Spleen (tissue), 11 donors: Measurements from ENCODE around the gene KIF6. TPM values are rescaled to one million over a fixed set of nuclear protein-coding genes. Genes with fewer than 3 reads are reported as not detected.

Source experiments
- DNase-seq: peaks from one replicate; pipeline ENCODE4 v3.0.0-alpha.2; 2020
- H3K27ac ChIP-seq, 8 donors: fragments of 200-600 bp; sonication (generic) in 7 of 8; 1 replicate in 4 of 8; 2 replicates in 4 of 8; pipeline versions ENCODE4 v1.5.0 to v1.8.0; 2016 to 2021; ENCODE audit warnings: inconsistent platforms in 4 of 8, mild to moderate bottlenecking in 4 of 8, moderate library complexity in 1 of 8
- H3K27me3 ChIP-seq, 7 donors: fragments of 200-600 bp; sonication (generic) in 6 of 7; replicated peaks in 1 of 7; 1 replicate in 4 of 7; 2 replicates in 3 of 7; pipeline versions ENCODE4 v1.5.0 to v1.8.0; 2016 to 2021; ENCODE audit warnings: inconsistent platforms in 3 of 7, mild to moderate bottlenecking in 1 of 7
- H3K36me3 ChIP-seq, 6 donors: fragments of 200-600 bp; sonication (generic) in 5 of 6; 1 replicate in 4 of 6; 2 replicates in 2 of 6; pipeline versions ENCODE4 v1.5.0 to v1.8.0; 2016 to 2021; ENCODE audit warnings: inconsistent platforms in 2 of 6
- H3K4me1 ChIP-seq, 6 donors: fragments of 200-600 bp; sonication (generic) in 5 of 6; 1 replicate in 3 of 6; 2 replicates in 3 of 6; pipeline versions ENCODE4 v1.5.0 to v1.8.0; 2016 to 2021; ENCODE audit warnings: inconsistent platforms in 3 of 6
- H3K4me3 ChIP-seq, 8 donors: fragments of 200-600 bp; sonication (generic) in 7 of 8; 1 replicate in 4 of 8; 2 replicates in 4 of 8; pipeline versions ENCODE4 v1.5.0 to v1.8.0; 2016 to 2021; ENCODE audit warnings: inconsistent platforms in 4 of 8, mild to moderate bottlenecking in 4 of 8, moderate library complexity in 2 of 8
- H3K9me3 ChIP-seq, 8 donors: fragments of 200-600 bp; sonication (generic) in 7 of 8; 1 replicate in 4 of 8; 2 replicates in 4 of 8; pipeline versions ENCODE4 v1.5.0 to v1.8.0; 2016 to 2021; ENCODE audit warnings: inconsistent platforms in 4 of 8
- CTCF ChIP-seq, 11 experiments: fragments of 200-600 bp in 7 of 11; fragments of 450-650 bp in 4 of 11; sonication (generic) in 4 of 11; IDR thresholded peaks in 8 of 11; conservative IDR thresholded peaks in 3 of 11; 1 replicate in 7 of 11; 2 replicates in 4 of 11; pipeline versions ENCODE4 v1.4.0 to v1.8.0; 2016 to 2021; ENCODE audit warnings: antibody characterized with exemption in 11 of 11, inconsistent platforms in 4 of 11, mild to moderate bottlenecking in 1 of 11
- POLR2A ChIP-seq, 3 donors: fragments of 450-650 bp; IDR thresholded peaks; one replicate each; pipeline ENCODE4 v1.5.1; 2017; ENCODE audit warnings: antibody characterized with exemption in 3 of 3, mild to moderate bottlenecking in 1 of 3
- POLR2AphosphoS5 ChIP-seq, 3 donors: sonication (generic); formaldehyde crosslinking; IDR thresholded peaks; one replicate each; pipeline ENCODE4 v1.5.1; 2017; ENCODE audit warnings: antibody characterized with exemption in 3 of 3
- WGBS, 5 donors: extraction: QIAGEN DNeasy Blood & Tissue Kit in 3 of 5; methylation state at CpG; one replicate each; pipeline versions ENCODE4 v1.1.5 to v1.1.7; 2013 to 2018; 5-methylcytosine and 5-hydroxymethylcytosine counted together
- intact Hi-C: fragments of 100-400 bp; cut with DNase I; formaldehyde crosslinking; loops from one replicate; pipeline ENCODE4 v1.15.0; 2023; ENCODE audit warnings: low total_unique reads
- polyA plus RNA-seq, 3 donors: library from polyadenylated mRNA; stranded (reverse); fragments of 200-250 nt; gene quantifications; one replicate each; pipeline ENCODE4 v1.2.1, GENCODE V29; 2013
- total RNA-seq, 7 donors: library from RNA; depleted of rRNA in 3 of 7; stranded (reverse); fragments of >200 nt in 3 of 7; fragmentation: NEBNext Ultra II Directional in 4 of 7; extraction: Animal tissue kit (Norgen Biotek cat#: 25700) in 4 of 7; gene quantifications; one replicate each; pipeline versions ENCODE4 v1.1.0 to v1.2.1, GENCODE V29; 2016 to 2021
- donor health status: healthy with polysubstance abuse.
- donor health status: DM: no; HTN: no; CAD: no; lungs with moderate emphysema.
- donor health status: DM: no; HTN: no; CAD: no.
- donor health status: Bipolar disorder and iron deficiency.
- donor health status: healthy.
- donor health status: DM: no; HTN: no; CAD: no.
- donor health status: DM: yes; HTN: yes; CAD: no.

Gene KIF6
- total and polyA plus RNA-seq, 10 donors = 0.10 to 0.75 (median 0.24) TPM; not detected in 3

GRCh38 chr6:39466631-39467030 is 258.6 kb downstream of the KIF6 start:
- no peak overlapping the region for H3K27ac ChIP-seq
- peaks cover 0 to 7% (median 0%) of the 10 kb centered on the region in 7 donors for H3K27me3 ChIP-seq
- intact Hi-C loops = no loop called here
- no peaks in the 10 kb centered on the region for H3K36me3 ChIP-seq
- WGBS, 5 donors = 58 to 92% (median 80%) methylated on average over 1 of the region's 1 CpG
- H3K4me1 ChIP-seq = peaks cover 0 to under 1% (median 0%) of the 10 kb centered on the region in 6 donors
- H3K9me3 ChIP-seq = peaks cover 0 to 22% (median 15%) of the 10 kb centered on the region in 8 donors
- H3K4me3 ChIP-seq = no peak overlapping the region
- TF ChIP-seq CTCF (IDR thresholded peaks at IDR 0.05 in 8 of 11, conservative IDR thresholded peaks at IDR 0.05 in 3 of 11) (no peak), POLR2AphosphoS5 (IDR thresholded peaks at IDR 0.05) (no peak), POLR2A (IDR thresholded peaks at IDR 0.05) (no peak)
- no peak for DNase-seq

- peaks cover 0 to 22% (median 17%) of the 10 kb centered on the region in 8 donors for H3K9me3 ChIP-seq
- H3K27ac ChIP-seq = no peak overlapping the region
- H3K27me3 ChIP-seq = peaks cover 0 to 7% (median 0%) of the 10 kb centered on the region in 7 donors
- 54 to 65% (median 57%) methylated on average over 1 of the region's 1 CpG for WGBS, 5 donors
- no peaks in the 10 kb centered on the region for H3K4me1 ChIP-seq
- no peaks in the 10 kb centered on the region for H3K36me3 ChIP-seq
- intact Hi-C loops = no loop called here
- TF ChIP-seq CTCF (IDR thresholded peaks at IDR 0.05 in 8 of 11, conservative IDR thresholded peaks at IDR 0.05 in 3 of 11) (no peak), POLR2A (IDR thresholded peaks at IDR 0.05) (no peak), POLR2AphosphoS5 (IDR thresholded peaks at IDR 0.05) (no peak)
- DNase-seq = no peak
- no peak overlapping the region for H3K4me3 ChIP-seq
Observed at GRCh38 chr6:39465539-39465938, 259.7 kb downstream of the KIF6 start.

GRCh38 chr6:39464067-39464466 is 261.1 kb downstream of the KIF6 start:
- no peak for DNase-seq
- Histone ChIP-seq H3K9me3 (peaks cover 0 to 24% (median 17%) of the 10 kb centered on the region in 8 donors), H3K27me3 (peaks cover 0 to 7% (median 0%) of the 10 kb centered on the region in 7 donors), H3K4me3 (no peak overlapping the region), H3K4me1 (no peaks in the 10 kb centered on the region), H3K36me3 (no peaks in the 10 kb centered on the region), H3K27ac (no peak overlapping the region)
- WGBS, 5 donors = 82 to 93% (median 86%) methylated on average over 5 of the region's 5 CpGs
- intact Hi-C loops = no loop called here
- TF ChIP-seq POLR2AphosphoS5 (IDR thresholded peaks at IDR 0.05) (no peak), POLR2A (IDR thresholded peaks at IDR 0.05) (no peak)

GRCh38 chr6:39453956-39454524 is 271.2 kb downstream of the KIF6 start:
- no peaks in the 10 kb centered on the region for H3K4me1 ChIP-seq
- TF ChIP-seq POLR2A (IDR thresholded peaks at IDR 0.05) (no peak), POLR2AphosphoS5 (IDR thresholded peaks at IDR 0.05) (no peak), CTCF (IDR thresholded peaks at IDR 0.05 in 8 of 11, conservative IDR thresholded peaks at IDR 0.05 in 3 of 11) (no peak)
- 74 to 91% (median 85%) methylated on average over 2 of the region's 2 CpGs for WGBS, 5 donors
- H3K27me3 ChIP-seq = peaks cover 0 to 8% (median 0%) of the 10 kb centered on the region in 7 donors
- H3K4me3 ChIP-seq = no peak overlapping the region
- H3K36me3 ChIP-seq = no peaks in the 10 kb centered on the region
- no peak overlapping the region for H3K27ac ChIP-seq
- DNase-seq = no peak
- peaks cover 0 to 11% (median 2%) of the 10 kb centered on the region in 8 donors for H3K9me3 ChIP-seq
- intact Hi-C loops = no loop called here
